ENCODE measurements around the gene IQGAP2.

Gene IQGAP2

GRCh38 chr5:76652809-76653414 lies 249.8 kb downstream of the IQGAP2 start:
- H3K36me3 ChIP-seq (ENCODE audit: control insufficient read depth in 2 of 2, insufficient read depth in 1 of 2, low read length in 2 of 2): no peaks in the 10 kb centered on the region
- no peaks in the 10 kb centered on the region for H3K9me3 ChIP-seq (ENCODE audit: control insufficient read depth, insufficient read depth, low read depth, low read length)
- TF ChIP-seq ZBTB1 (tag by site-specific recombination; IDR thresholded peaks at IDR 0.05): no peak
- TF ChIP-seq CTCF (tag by site-specific recombination; IDR thresholded peaks at IDR 0.05): no peak
- no peak for TF ChIP-seq ZNF843 (tag by site-specific recombination; IDR thresholded peaks at IDR 0.05)
- TF ChIP-seq ZNF169 (tag by site-specific recombination; IDR thresholded peaks at IDR 0.05): no peak
- TF ChIP-seq ZNF391 (tag by site-specific recombination; IDR thresholded peaks at IDR 0.05; ENCODE audit: borderline replicate concordance, low read depth): no peak
- no peak for TF ChIP-seq ZNF280D (tag by site-specific recombination; IDR thresholded peaks at IDR 0.05)
- no peak for TF ChIP-seq ZNF571 (tag by site-specific recombination; IDR thresholded peaks at IDR 0.05)
- TF ChIP-seq YY2 (tag by site-specific recombination; IDR thresholded peaks at IDR 0.05): no peak
- no peak for TF ChIP-seq ZNF350 (tag by site-specific recombination; IDR thresholded peaks at IDR 0.05)
- no peak for TF ChIP-seq ZNF518A (tag by site-specific recombination; conservative IDR thresholded peaks at IDR 0.05; ENCODE audit: low read depth)
- ChIA-PET CTCF (interaction anchor here (0.6 to 1.9 kb wide), 3 partner anchors 24 to 363 kb away, joined by 4 to 7 read pairs (median 5); no protein-coding TSS in a partner anchor), POLR2A (no interaction called here)
- H3K27ac ChIP-seq (ENCODE audit: extremely low read depth, low read depth, low read length): no peak overlapping the region
- no peaks in the 10 kb centered on the region for H3K4me1 ChIP-seq (ENCODE audit: control insufficient read depth, insufficient read depth, low read length)
- H3K4me3 ChIP-seq (ENCODE audit: low read depth, low read length): no peak overlapping the region

GRCh38 chr5:76657091-76657490 lies 254.0 kb downstream of the IQGAP2 start:
- Histone ChIP-seq H3K4me3 (ENCODE audit: low read depth, low read length) (no peak overlapping the region), H3K36me3 (ENCODE audit: control insufficient read depth in 2 of 2, insufficient read depth in 1 of 2, low read length in 2 of 2) (peaks cover 0 to 3% of the 10 kb centered on the region in 2 experiments; a peak in 1 of 3 replicates), H3K9me3 (ENCODE audit: control insufficient read depth, insufficient read depth, low read depth, low read length) (no peaks in the 10 kb centered on the region), H3K27ac (ENCODE audit: extremely low read depth, low read depth, low read length) (no peak overlapping the region), H3K4me1 (ENCODE audit: control insufficient read depth, insufficient read depth, low read length) (no peaks in the 10 kb centered on the region)
- ChIA-PET CTCF (interaction anchor here (1.1 to 1.6 kb wide), 2 partner anchors 12 to 15 kb away, joined by 3 read pairs; no protein-coding TSS in a partner anchor), POLR2A (no interaction called here)
- TF ChIP-seq KLF7 (tag by site-specific recombination; IDR thresholded peaks at IDR 0.05; ENCODE audit: borderline replicate concordance) (no peak), MYNN (tag by site-specific recombination; IDR thresholded peaks at IDR 0.05; ENCODE audit: borderline replicate concordance) (no peak), ZNF335 (tag by site-specific recombination; conservative IDR thresholded peaks at IDR 0.05) (no peak), ZNF221 (tag by site-specific recombination; IDR thresholded peaks at IDR 0.05; ENCODE audit: borderline replicate concordance) (no peak), ZNF426 (tag by site-specific recombination; IDR thresholded peaks at IDR 0.05) (no peak), ZNF623 (tag by site-specific recombination; IDR thresholded peaks at IDR 0.05) (no peak), ZNF148 (tag by site-specific recombination; IDR thresholded peaks at IDR 0.05; ENCODE audit: borderline replicate concordance) (no peak), ZBTB7A (tag by site-specific recombination; IDR thresholded peaks at IDR 0.05; ENCODE audit: low read depth) (no peak), ZBTB20 (tag by site-specific recombination; IDR thresholded peaks at IDR 0.05) (no peak), SP7 (tag by site-specific recombination; IDR thresholded peaks at IDR 0.05) (no peak), ZNF792 (tag by site-specific recombination; IDR thresholded peaks at IDR 0.05) (no peak), ZNF2 (tag by site-specific recombination; IDR thresholded peaks at IDR 0.05) (no peak), ZNF600 (tag by site-specific recombination; IDR thresholded peaks at IDR 0.05) (no peak)

Data from HEK293 (cell line).